ENCODE data around the gene SORL1-AS1.
"Not testable (repeated sequence)": the region's sequence is repeated elsewhere in the genome, so short reads cannot be mapped to it uniquely, and the experiment has no call there.

Gene SORL1-AS1

GRCh38 chr11:121412711-121413415, 39.9 kb downstream of the SORL1-AS1 start:
- TF ChIP-seq POU2F2 (IDR thresholded peaks at IDR 0.05; ENCODE audit: low read depth, low read length) = no peak
- FAIRE-seq (no peak), DNase-seq (ENCODE audit: insufficient read length, low spot score) (no peak)

GRCh38 chr11:121412000-121412587, 40.7 kb downstream of the SORL1-AS1 start:
- DNase-seq (ENCODE audit: insufficient read length, low spot score) (no peak), FAIRE-seq (no peak)
- TF ChIP-seq POLR2A (IDR thresholded peaks at IDR 0.05; ENCODE audit: low read depth, low read length) (no peak), POLR2AphosphoS5 (IDR thresholded peaks at IDR 0.05; ENCODE audit: low read depth, low read length) (no peak), TAF1 (IDR thresholded peaks at IDR 0.05; ENCODE audit: low read depth, low read length) (no peak), PAX5 (IDR thresholded peaks at IDR 0.05; ENCODE audit: insufficient read depth, low read length, severe bottlenecking) (no peak), SPI1 (IDR thresholded peaks at IDR 0.05; ENCODE audit: low read depth, low read length) (no peak), POU2F2 (IDR thresholded peaks at IDR 0.05; ENCODE audit: low read depth, low read length) (no peak)

GRCh38 chr11:121411330-121411729, 41.4 kb downstream of the SORL1-AS1 start:
- peak; percentile 69 for FAIRE-seq
- not testable (repeated sequence) for DNase-seq (ENCODE audit: insufficient read length, low spot score)

GRCh38 chr11:121410041-121410440, 42.7 kb downstream of the SORL1-AS1 start:
- not testable (repeated sequence) for FAIRE-seq

GRCh38 chr11:121408830-121409229, 43.9 kb downstream of the SORL1-AS1 start:
- TF ChIP-seq SPI1 (IDR thresholded peaks at IDR 0.05; ENCODE audit: low read depth, low read length) = no peak
- no peak for TF ChIP-seq TAF1 (IDR thresholded peaks at IDR 0.05; ENCODE audit: low read depth, low read length)
- TF ChIP-seq POLR2A (IDR thresholded peaks at IDR 0.05; ENCODE audit: low read depth, low read length) = no peak
- TF ChIP-seq POU2F2 (IDR thresholded peaks at IDR 0.05; ENCODE audit: low read depth, low read length) = no peak
- no peak for TF ChIP-seq POLR2AphosphoS5 (IDR thresholded peaks at IDR 0.05; ENCODE audit: low read depth, low read length)
- no peak for TF ChIP-seq PAX5 (IDR thresholded peaks at IDR 0.05; ENCODE audit: insufficient read depth, low read length, severe bottlenecking)
- DNase-seq (ENCODE audit: insufficient read length, low spot score) (no peak), FAIRE-seq (peak; percentile 68)

More at GRCh38 chr11:121410041-121410440, 42.7 kb downstream of the SORL1-AS1 start:
- not testable (repeated sequence) for DNase-seq (ENCODE audit: insufficient read length, low spot score)

GRCh38 chr11:121406291-121406690, 46.5 kb downstream of the SORL1-AS1 start:
- peak; percentile 67 for FAIRE-seq
- TF ChIP-seq POLR2AphosphoS5 (IDR thresholded peaks at IDR 0.05; ENCODE audit: low read depth, low read length) (no peak), TAF1 (IDR thresholded peaks at IDR 0.05; ENCODE audit: low read depth, low read length) (no peak)

GRCh38 chr11:121405646-121406045, 47.1 kb downstream of the SORL1-AS1 start:
- TF ChIP-seq SPI1 (IDR thresholded peaks at IDR 0.05; ENCODE audit: low read depth, low read length) (no peak), TAF1 (IDR thresholded peaks at IDR 0.05; ENCODE audit: low read depth, low read length) (no peak), POU2F2 (IDR thresholded peaks at IDR 0.05; ENCODE audit: low read depth, low read length) (no peak), POLR2A (IDR thresholded peaks at IDR 0.05; ENCODE audit: low read depth, low read length) (no peak), POLR2AphosphoS5 (IDR thresholded peaks at IDR 0.05; ENCODE audit: low read depth, low read length) (no peak), PAX5 (IDR thresholded peaks at IDR 0.05; ENCODE audit: insufficient read depth, low read length, severe bottlenecking) (no peak)
- FAIRE-seq = no peak
- no peak for DNase-seq (ENCODE audit: insufficient read length, low spot score)

More at GRCh38 chr11:121406291-121406690, 46.5 kb downstream of the SORL1-AS1 start:
- no peak for DNase-seq (ENCODE audit: insufficient read length, low spot score)

- FAIRE-seq (peak; percentile 77), DNase-seq (ENCODE audit: insufficient read length, low spot score) (no peak)
Measured at GRCh38 chr11:121394785-121395184, 58.0 kb downstream of the SORL1-AS1 start.

GRCh38 chr11:121393855-121394254, 58.9 kb downstream of the SORL1-AS1 start:
- DNase-seq (ENCODE audit: insufficient read length, low spot score) (no peak), FAIRE-seq (peak; percentile 45)
- TF ChIP-seq POLR2AphosphoS5 (IDR thresholded peaks at IDR 0.05; ENCODE audit: low read depth, low read length) (no peak), PAX5 (IDR thresholded peaks at IDR 0.05; ENCODE audit: insufficient read depth, low read length, severe bottlenecking) (no peak), TAF1 (IDR thresholded peaks at IDR 0.05; ENCODE audit: low read depth, low read length) (no peak)

More at GRCh38 chr11:121394785-121395184, 58.0 kb downstream of the SORL1-AS1 start:
- TF ChIP-seq TAF1 (IDR thresholded peaks at IDR 0.05; ENCODE audit: low read depth, low read length) (no peak), POU2F2 (IDR thresholded peaks at IDR 0.05; ENCODE audit: low read depth, low read length) (no peak)

GRCh38 chr11:121391914-121392313, 60.9 kb downstream of the SORL1-AS1 start:
- TF ChIP-seq SPI1 (IDR thresholded peaks at IDR 0.05; ENCODE audit: low read depth, low read length) = no peak
- TF ChIP-seq POLR2A (IDR thresholded peaks at IDR 0.05; ENCODE audit: low read depth, low read length) = no peak
- no peak for TF ChIP-seq POLR2AphosphoS5 (IDR thresholded peaks at IDR 0.05; ENCODE audit: low read depth, low read length)
- TF ChIP-seq TAF1 (IDR thresholded peaks at IDR 0.05; ENCODE audit: low read depth, low read length) = no peak
- TF ChIP-seq POU2F2 (IDR thresholded peaks at IDR 0.05; ENCODE audit: low read depth, low read length) = no peak
- TF ChIP-seq PAX5 (IDR thresholded peaks at IDR 0.05; ENCODE audit: insufficient read depth, low read length, severe bottlenecking) = no peak
- DNase-seq (ENCODE audit: insufficient read length, low spot score) (no peak), FAIRE-seq (no peak)

- FAIRE-seq = no peak
- TF ChIP-seq TAF1 (IDR thresholded peaks at IDR 0.05; ENCODE audit: low read depth, low read length) (no peak), SPI1 (IDR thresholded peaks at IDR 0.05; ENCODE audit: low read depth, low read length) (no peak), POLR2AphosphoS5 (IDR thresholded peaks at IDR 0.05; ENCODE audit: low read depth, low read length) (no peak), PAX5 (IDR thresholded peaks at IDR 0.05; ENCODE audit: insufficient read depth, low read length, severe bottlenecking) (no peak), POU2F2 (IDR thresholded peaks at IDR 0.05; ENCODE audit: low read depth, low read length) (no peak), POLR2A (IDR thresholded peaks at IDR 0.05; ENCODE audit: low read depth, low read length) (no peak)
- no peak for DNase-seq (ENCODE audit: insufficient read length, low spot score)
Measured at GRCh38 chr11:121389651-121390050, 63.1 kb downstream of the SORL1-AS1 start.

Measured in GM12891 (cell line).